K562 treated with DMSO at 1 percent for 24 hours (cell line): ENCODE data around the gene CDHR4. TPM values are rescaled to one million over a fixed set of nuclear protein-coding genes. Genes with fewer than 3 reads are reported as not detected.

Source experiments
- total RNA-seq: library from RNA; unstranded; fragments of 300-600 nt; gene quantifications from 2 replicates; pipeline ENCODE4 v1.2.3, GENCODE V29; 2022; ENCODE audit warnings: low read depth; ENCODE audit not compliant: insufficient read depth

The CDHR4 gene, protein sequence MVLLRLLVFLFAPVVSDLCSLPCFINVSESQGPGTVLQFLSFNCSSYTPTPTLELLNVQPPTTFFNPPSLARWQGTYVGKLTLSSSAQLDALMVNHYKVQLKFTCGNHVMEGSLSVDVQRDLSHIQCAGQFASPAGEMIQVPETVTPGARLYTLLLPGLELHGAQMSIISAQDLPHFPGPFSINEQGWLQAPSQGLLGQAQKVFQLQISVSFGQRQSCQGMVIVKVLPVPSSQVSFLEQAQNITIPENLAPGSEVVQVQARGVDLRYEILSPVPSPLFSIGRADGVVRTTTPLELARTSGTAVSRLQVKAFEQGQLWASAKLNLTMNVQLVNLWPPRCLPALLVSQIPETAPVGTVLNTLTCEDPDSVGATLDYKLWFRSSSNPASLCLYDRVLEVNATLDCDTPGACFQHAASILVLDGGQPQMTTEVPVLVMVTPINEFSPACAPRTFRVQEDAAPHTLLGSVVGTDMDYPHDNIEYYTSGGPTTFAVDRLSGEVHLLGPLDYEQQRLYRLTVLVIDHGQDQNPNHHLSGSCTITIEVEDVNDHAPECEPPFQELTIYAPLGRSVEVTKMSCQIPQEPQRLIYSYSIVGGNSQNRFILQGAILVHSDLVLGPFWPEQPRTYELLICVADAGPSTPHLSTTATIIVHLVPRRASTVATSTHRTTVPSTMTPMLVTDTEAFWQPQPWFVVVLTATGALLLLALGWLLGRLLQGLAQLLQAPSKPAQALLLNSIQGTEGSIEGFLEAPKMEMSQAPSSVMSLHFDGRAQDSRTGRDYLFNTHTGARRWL
- 0.37 TPM in 1 of 2 replicates, not detected in the other for total RNA-seq

GRCh38 chr3:49799761-49800160 lies at the start of gene CDHR4:
CDHR4 (minus strand) TSS chr3:49799873; CDS start chr3:49799812, 61 bp downstream.

GRCh38 chr3:49813497-49814174 lies 14.0 kb upstream of the CDHR4 start, which contains the start of gene UBA7:
UBA7 (minus strand) TSS chr3:49813953; CDS start chr3:49813787, 166 bp downstream.

GRCh38 chr3:49802719-49803464 lies 3.2 kb upstream of the CDHR4 start, which contains the start of gene INKA1:
INKA1 (plus strand) TSS chr3:49803261; CDS start chr3:49803393, 132 bp downstream.

DNA sequence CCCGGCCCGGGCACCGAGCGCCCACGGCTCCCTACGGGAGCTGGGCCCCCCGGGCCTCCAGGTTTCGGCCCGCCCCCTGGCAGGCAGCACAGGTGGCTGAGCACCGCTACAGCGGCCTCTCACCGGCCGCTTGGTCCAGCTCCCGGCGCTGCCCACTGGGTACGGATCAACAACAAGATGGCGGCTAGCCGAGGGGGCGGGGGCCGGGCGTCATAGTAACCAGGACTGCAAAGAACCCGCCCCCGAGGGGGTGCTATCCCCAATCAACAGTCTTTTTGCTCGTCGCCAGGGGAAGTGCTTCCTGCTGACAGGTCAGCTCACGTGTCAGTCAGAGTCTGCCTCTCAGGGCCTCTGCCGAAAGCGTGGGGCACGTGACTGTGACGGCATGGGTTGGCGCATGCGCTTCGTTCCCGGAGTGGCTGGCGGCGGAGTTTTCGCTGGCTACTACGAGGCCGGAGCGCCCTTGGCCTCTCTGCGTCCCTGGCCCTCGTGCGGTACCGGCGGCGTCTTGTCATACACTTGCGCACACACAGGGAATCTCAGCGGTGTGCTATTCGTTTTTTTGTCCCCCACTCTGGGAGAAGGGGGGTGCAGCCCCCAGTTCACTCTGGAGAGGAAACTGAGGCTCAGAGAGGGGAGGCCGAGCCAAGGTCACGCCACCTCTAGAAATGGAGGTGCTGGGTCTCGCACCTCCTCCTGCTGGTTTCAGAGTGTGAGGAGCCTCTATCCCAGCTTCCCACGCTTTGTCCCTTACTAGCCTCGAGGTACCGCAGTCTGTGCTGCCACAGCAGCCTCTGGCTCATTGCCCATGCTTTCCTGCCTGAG lies 13.1 kb downstream of the CDHR4 start, which contains the start of gene IP6K1:
TSS of gene IP6K1 (minus strand) at position 186 of the 825 bp plus-strand sequence. CDS start 38,502 bp downstream, outside the sequence.

Other genes with a start within 250 kb of the CDHR4 start
- 0.15 and 0.22 TPM in 2 replicates for gene BSN, start 245.4 kb downstream of the CDHR4 start, total RNA-seq
- gene APEH, start 125.5 kb downstream of the CDHR4 start, total RNA-seq: 158 and 162 TPM in 2 replicates
- 1.8 and 3.8 TPM in 2 replicates for gene MST1, start 110.4 kb downstream of the CDHR4 start, total RNA-seq
- gene RNF123, start 110.3 kb downstream of the CDHR4 start, total RNA-seq: 40.0 and 41.8 TPM in 2 replicates
- 5.7 and 8.4 TPM in 2 replicates for gene AMIGO3, start 80.2 kb downstream of the CDHR4 start, total RNA-seq
- 18.7 and 20.7 TPM in 2 replicates for gene GMPPB, start 75.9 kb downstream of the CDHR4 start, total RNA-seq
- gene IP6K1, start 13.3 kb downstream of the CDHR4 start, total RNA-seq: 36.0 and 40.6 TPM in 2 replicates
- 2.8 and 4.2 TPM in 2 replicates for gene INKA1, start 3.4 kb upstream of the CDHR4 start, total RNA-seq
- gene UBA7, start 14.1 kb upstream of the CDHR4 start, total RNA-seq: 18.5 and 21.1 TPM in 2 replicates
- gene TRAIP, start 56.7 kb upstream of the CDHR4 start, total RNA-seq: 22.9 and 24.3 TPM in 2 replicates
- 0.20 and 0.76 TPM in 2 replicates for gene CAMKV, start 70.0 kb upstream of the CDHR4 start, total RNA-seq
- 5.2 and 9.9 TPM in 2 replicates for gene MST1R, start 104.0 kb upstream of the CDHR4 start, total RNA-seq
- 14.4 and 14.5 TPM in 2 replicates for gene MON1A, start 129.9 kb upstream of the CDHR4 start, total RNA-seq
- gene RBM6, start 140.3 kb upstream of the CDHR4 start, total RNA-seq: 29.5 and 31.5 TPM in 2 replicates